ENCODE data around the gene RNMT.
"Not testable (repeated sequence)": the region's sequence is repeated elsewhere in the genome, so short reads cannot be mapped to it uniquely, and the experiment has no call there.

Gene RNMT

GRCh38 chr18:13735681-13736080 is 9.2 kb downstream of the RNMT start:
- Histone ChIP-seq H3K79me2 (ENCODE audit: low read length) (peaks cover 11% of the 10 kb centered on the region), H2AFZ (ENCODE audit: low read depth, low read length) (no peak overlapping the region), H3K36me3 (replicated peaks; ENCODE audit: low read depth, low read length) (peaks cover 48% of the 10 kb centered on the region), H3K4me1 (ENCODE audit: low read length) (no peaks in the 10 kb centered on the region), H3K9ac (ENCODE audit: low read length) (no peak overlapping the region), H3K4me3 (ENCODE audit: low read length) (no peak overlapping the region), H4K20me1 (ENCODE audit: insufficient read depth, low read length) (0 out of 2 replicates have a peak, but pooled peaks cover under 1% of the 10 kb centered on the region), H3K4me2 (ENCODE audit: low read length) (no peak overlapping the region), H3K27me3 (ENCODE audit: low read depth, low read length) (no peaks in the 10 kb centered on the region), H3K27ac (ENCODE audit: low read length) (no peak overlapping the region), H3K9me3 (ENCODE audit: insufficient read depth, low read length) (no peaks in the 10 kb centered on the region)
- no peak for TF ChIP-seq EZH2phosphoT487 (IDR thresholded peaks at IDR 0.05; ENCODE audit: low read depth)
- no peak for TF ChIP-seq CTCF (IDR thresholded peaks at IDR 0.05; ENCODE audit: low read depth, low read length)

- no peak overlapping the region for H3K9ac ChIP-seq (ENCODE audit: low read length)
- H3K36me3 ChIP-seq (replicated peaks; ENCODE audit: low read depth, low read length), result peaks cover 66% of the 10 kb centered on the region
- H3K4me2 ChIP-seq (ENCODE audit: low read length), result no peak overlapping the region
- H3K27me3 ChIP-seq (ENCODE audit: low read depth, low read length), result no peaks in the 10 kb centered on the region
- no peak overlapping the region for H3K27ac ChIP-seq (ENCODE audit: low read length)
- H3K79me2 ChIP-seq (ENCODE audit: low read length), result no peaks in the 10 kb centered on the region
- no peaks in the 10 kb centered on the region for H3K9me3 ChIP-seq (ENCODE audit: insufficient read depth, low read length)
- no peak overlapping the region for H2AFZ ChIP-seq (ENCODE audit: low read depth, low read length)
- 0 out of 2 replicates have a peak, but pooled peaks cover 3% of the 10 kb centered on the region for H4K20me1 ChIP-seq (ENCODE audit: insufficient read depth, low read length)
- H3K4me1 ChIP-seq (ENCODE audit: low read length), result no peaks in the 10 kb centered on the region
- TF ChIP-seq CTCF (IDR thresholded peaks at IDR 0.05; ENCODE audit: low read depth, low read length), result no peak
- no peak for TF ChIP-seq EZH2phosphoT487 (IDR thresholded peaks at IDR 0.05; ENCODE audit: low read depth)
- H3K4me3 ChIP-seq (ENCODE audit: low read length), result no peak overlapping the region
Measured at GRCh38 chr18:13745696-13746095, 19.2 kb downstream of the RNMT start.

GRCh38 chr18:13746633-13747032 is 20.2 kb downstream of the RNMT start:
- no peak overlapping the region for H3K27ac ChIP-seq (ENCODE audit: low read length)
- TF ChIP-seq CTCF (IDR thresholded peaks at IDR 0.05; ENCODE audit: low read depth, low read length), result no peak
- TF ChIP-seq EZH2phosphoT487 (IDR thresholded peaks at IDR 0.05; ENCODE audit: low read depth), result no peak

GRCh38 chr18:13751599-13751998 is 25.1 kb downstream of the RNMT start:
- not testable (repeated sequence) for H3K27me3 ChIP-seq (ENCODE audit: low read depth, low read length); H3K4me1 ChIP-seq (ENCODE audit: low read length); H3K4me3 ChIP-seq (ENCODE audit: low read length); H4K20me1 ChIP-seq (ENCODE audit: insufficient read depth, low read length); H3K9me3 ChIP-seq (ENCODE audit: insufficient read depth, low read length); H3K4me2 ChIP-seq (ENCODE audit: low read length); H2AFZ ChIP-seq (ENCODE audit: low read depth, low read length); H3K79me2 ChIP-seq (ENCODE audit: low read length); H3K9ac ChIP-seq (ENCODE audit: low read length); H3K27ac ChIP-seq (ENCODE audit: low read length)
- H3K36me3 ChIP-seq (replicated peaks; ENCODE audit: low read depth, low read length), result peaks cover 66% of the 10 kb centered on the region

More at GRCh38 chr18:13746633-13747032, 20.2 kb downstream of the RNMT start:
- no peak overlapping the region for H2AFZ ChIP-seq (ENCODE audit: low read depth, low read length)
- H3K4me1 ChIP-seq (ENCODE audit: low read length), result no peaks in the 10 kb centered on the region
- H3K36me3 ChIP-seq (replicated peaks; ENCODE audit: low read depth, low read length), result peaks cover 56% of the 10 kb centered on the region
- H4K20me1 ChIP-seq (ENCODE audit: insufficient read depth, low read length), result 0 out of 2 replicates have a peak, but pooled peaks cover 3% of the 10 kb centered on the region
- no peak overlapping the region for H3K4me3 ChIP-seq (ENCODE audit: low read length)
- no peaks in the 10 kb centered on the region for H3K9me3 ChIP-seq (ENCODE audit: insufficient read depth, low read length)
- no peak overlapping the region for H3K9ac ChIP-seq (ENCODE audit: low read length)
- no peak overlapping the region for H3K4me2 ChIP-seq (ENCODE audit: low read length)
- no peaks in the 10 kb centered on the region for H3K27me3 ChIP-seq (ENCODE audit: low read depth, low read length)
- H3K79me2 ChIP-seq (ENCODE audit: low read length), result no peaks in the 10 kb centered on the region

GRCh38 chr18:13756261-13756660 is 29.8 kb downstream of the RNMT start:
- Histone ChIP-seq H3K27me3 (ENCODE audit: low read depth, low read length) (no peaks in the 10 kb centered on the region), H3K27ac (ENCODE audit: low read length) (no peak overlapping the region), H2AFZ (ENCODE audit: low read depth, low read length) (no peak overlapping the region), H3K79me2 (ENCODE audit: low read length) (no peaks in the 10 kb centered on the region), H3K4me3 (ENCODE audit: low read length) (no peak overlapping the region), H4K20me1 (ENCODE audit: insufficient read depth, low read length) (no peaks in the 10 kb centered on the region), H3K36me3 (replicated peaks; ENCODE audit: low read depth, low read length) (peaks cover 66% of the 10 kb centered on the region), H3K9me3 (ENCODE audit: insufficient read depth, low read length) (no peaks in the 10 kb centered on the region), H3K9ac (ENCODE audit: low read length) (no peak overlapping the region), H3K4me1 (ENCODE audit: low read length) (peaks cover 13% of the 10 kb centered on the region), H3K4me2 (ENCODE audit: low read length) (no peak overlapping the region)
- TF ChIP-seq EZH2phosphoT487 (IDR thresholded peaks at IDR 0.05; ENCODE audit: low read depth), result no peak
- TF ChIP-seq CTCF (IDR thresholded peaks at IDR 0.05; ENCODE audit: low read depth, low read length), result no peak
